H1 (cell line): ENCODE results near the gene RHOH. TPM values are rescaled to one million over a fixed set of nuclear protein-coding genes. Genes with fewer than 3 reads are reported as not detected.

Experiments used
- CTCF ChIA-PET: fragments of 300-600 bp; sonication (Branson Sonifier 250); formaldehyde crosslinking; loops from one replicate; lab custom pipeline; 2021; ENCODE audit not compliant: partially characterized antibody; lab: Charles Lee
- POLR2A ChIA-PET: fragments of 300-600 bp; sonication (Branson Sonifier 250); formaldehyde crosslinking; loops from one replicate; lab custom pipeline; 2021; ENCODE audit warnings: inconsistent platforms; ENCODE audit not compliant: partially characterized antibody; lab: Charles Lee
- DNase-seq, 2 experiments: peaks; one replicate each; pipeline versions ENCODE4 v3.0.0 to v3.0.0-alpha.2; 2010 to 2022; ENCODE audit warnings: low spot score in 2 of 2, low read depth in 1 of 2, mixed read lengths in 1 of 2
- FAIRE-seq: peaks from 2 replicates; lab custom pipeline; 2011; peaks lifted over from hg19 to GRCh38; lab: Jason Lieb, UNC
- H2AFZ ChIP-seq: 2 replicates; pipeline ENCODE4 v1.8.1; 2012; ENCODE audit warnings: low read length, inconsistent platforms
- H2AK5ac ChIP-seq: 2 replicates; pipeline ENCODE4 v1.6.1; 2013; ENCODE audit warnings: low read depth, low read length
- H2BK120ac ChIP-seq: replicated peaks from 2 replicates; pipeline ENCODE3; 2013; ENCODE audit warnings: low read depth, low read length, inconsistent platforms
- H2BK12ac ChIP-seq: 2 replicates; pipeline ENCODE4 v1.6.1; 2013; ENCODE audit warnings: low read depth, low read length
- H2BK15ac ChIP-seq: 2 replicates; pipeline ENCODE4 v1.6.1; 2013; ENCODE audit warnings: low read length
- H2BK20ac ChIP-seq: 2 replicates; pipeline ENCODE4 v1.6.1; 2013; ENCODE audit warnings: low read length
- H2BK5ac ChIP-seq: 2 replicates; pipeline ENCODE4 v1.6.1; 2013; ENCODE audit warnings: low read depth, low read length
- H3K14ac ChIP-seq: 2 replicates; pipeline ENCODE4 v1.6.1; 2013; ENCODE audit warnings: inconsistent platforms; ENCODE audit not compliant: insufficient read length
- H3K18ac ChIP-seq: 2 replicates; pipeline ENCODE4 v1.6.1; 2013; ENCODE audit warnings: low read length; ENCODE audit errors: extremely low read depth
- H3K23ac ChIP-seq: 2 replicates; pipeline ENCODE4 v1.6.1; 2013; ENCODE audit warnings: inconsistent platforms; ENCODE audit not compliant: insufficient read length
- H3K23me2 ChIP-seq: 2 replicates; pipeline ENCODE4 v1.6.1; 2013; ENCODE audit warnings: low read depth, low read length
- H3K27ac ChIP-seq: 2 replicates; pipeline ENCODE4 v1.6.1; 2011; ENCODE audit warnings: low read depth, low read length, inconsistent platforms
- H3K27me3 ChIP-seq, 4 experiments: replicated peaks in 1 of 4; 1 replicate in 1 of 4; 2 replicates in 3 of 4; pipeline versions ENCODE4 v1.6.1 to v1.8.1; 2011 to 2013; ENCODE audit warnings: low read length in 3 of 4, mild to moderate bottlenecking in 3 of 4, inconsistent platforms in 2 of 4, mixed read lengths in 2 of 4, moderate library complexity in 1 of 4; ENCODE audit not compliant: control insufficient read depth in 3 of 4, insufficient read depth in 3 of 4; ENCODE audit errors: extremely low read depth in 1 of 4
- H3K36me3 ChIP-seq, 4 experiments: 2 replicates each; pipeline versions ENCODE4 v1.6.1 to v1.8.1; 2011 to 2013; ENCODE audit warnings: mild to moderate bottlenecking in 4 of 4, low read length in 3 of 4, moderate library complexity in 2 of 4, control low read depth in 1 of 4, inconsistent platforms in 1 of 4; ENCODE audit not compliant: insufficient read depth in 4 of 4, control insufficient read depth in 2 of 4
- H3K4ac ChIP-seq: replicated peaks from 2 replicates; pipeline ENCODE3; 2013; ENCODE audit warnings: low read length, low read depth, mixed read lengths, inconsistent platforms; ENCODE audit not compliant: insufficient read length
- H3K4me1 ChIP-seq, 4 experiments: replicated peaks in 1 of 4; 1 replicate in 1 of 4; 2 replicates in 3 of 4; pipeline versions ENCODE4 v1.6.1 to v1.8.1; 2011 to 2013; ENCODE audit warnings: low read length in 3 of 4, inconsistent platforms in 2 of 4, mixed read lengths in 1 of 4; ENCODE audit not compliant: insufficient read depth in 4 of 4, control insufficient read depth in 3 of 4
- H3K4me2 ChIP-seq, 2 experiments: 2 replicates each; pipeline versions ENCODE4 v1.6.1 to v1.8.1; 2011 to 2013; ENCODE audit warnings: low read depth in 2 of 2, low read length in 2 of 2, control low read depth in 1 of 2, inconsistent platforms in 1 of 2, mild to moderate bottlenecking in 1 of 2; ENCODE audit not compliant: insufficient read depth in 1 of 2
- H3K4me3 ChIP-seq, 4 experiments: fragments of 200-600, 300-600 bp in 1 of 4; sonication (generic), shearing (Covaris generic), sonication (Bioruptor Twin) in 1 of 4; 2 replicates each; pipeline versions ENCODE4 v1.5.1 to v1.8.1; 2011 to 2016; ENCODE audit warnings: low read length in 4 of 4, low read depth in 3 of 4, control low read depth in 2 of 4, inconsistent platforms in 2 of 4, mild to moderate bottlenecking in 2 of 4, mixed read lengths in 1 of 4, moderate library complexity in 1 of 4; ENCODE audit not compliant: insufficient read depth in 2 of 4; ENCODE audit errors: extremely low read depth in 1 of 4
- H3K56ac ChIP-seq: replicated peaks from 2 replicates; pipeline ENCODE3; 2013; ENCODE audit warnings: low read depth, mild to moderate bottlenecking, mixed read lengths, low read length, inconsistent platforms; ENCODE audit not compliant: insufficient read length
- H3K79me1 ChIP-seq: 2 replicates; pipeline ENCODE4 v1.6.1; 2013; ENCODE audit warnings: low read depth, low read length, control low read depth
- H3K79me2 ChIP-seq, 2 experiments: 2 replicates each; pipeline versions ENCODE4 v1.6.1 to v1.8.1; 2012 to 2013; ENCODE audit warnings: low read length in 2 of 2, mild to moderate bottlenecking in 2 of 2, inconsistent platforms in 1 of 2; ENCODE audit not compliant: insufficient read depth in 2 of 2, control insufficient read depth in 1 of 2
- H3K9ac ChIP-seq, 4 experiments: replicated peaks in 1 of 4; 1 replicate in 1 of 4; 2 replicates in 3 of 4; pipeline versions ENCODE4 v1.6.1 to v1.8.1; 2011 to 2013; ENCODE audit warnings: low read depth in 3 of 4, low read length in 3 of 4, control low read depth in 2 of 4, mild to moderate bottlenecking in 2 of 4, moderate library complexity in 2 of 4, inconsistent platforms in 1 of 4; ENCODE audit errors: extremely low read depth in 1 of 4
- H3K9me3 ChIP-seq, 2 experiments: 2 replicates each; pipeline versions ENCODE4 v1.6.1 to v1.8.1; 2012 to 2013; ENCODE audit warnings: mild to moderate bottlenecking in 2 of 2, moderate library complexity in 2 of 2, control low read depth in 1 of 2, inconsistent platforms in 1 of 2, low read depth in 1 of 2, low read length in 1 of 2, mixed read lengths in 1 of 2; ENCODE audit not compliant: insufficient read depth in 2 of 2
- H4K20me1 ChIP-seq, 2 experiments: replicated peaks in 1 of 2; 2 replicates each; pipeline versions ENCODE3 to v1.8.1; 2011 to 2013; ENCODE audit warnings: inconsistent platforms in 2 of 2, low read length in 2 of 2, mild to moderate bottlenecking in 1 of 2; ENCODE audit not compliant: insufficient read depth in 2 of 2, control insufficient read depth in 1 of 2
- H4K5ac ChIP-seq: 2 replicates; pipeline ENCODE4 v1.6.1; 2013; ENCODE audit warnings: low read length, low read depth, mixed read lengths, inconsistent platforms; ENCODE audit not compliant: insufficient read length
- H4K8ac ChIP-seq: 2 replicates; pipeline ENCODE4 v1.8.0; 2013; ENCODE audit warnings: mild to moderate bottlenecking, moderate library complexity, low read length, inconsistent platforms; ENCODE audit not compliant: insufficient read depth; ENCODE audit errors: extremely low read depth
- H4K91ac ChIP-seq: replicated peaks from 2 replicates; pipeline ENCODE3; 2013; ENCODE audit warnings: low read length, mixed read lengths, inconsistent platforms; ENCODE audit not compliant: insufficient read length
- CHD2 ChIP-seq: IDR thresholded peaks from 2 replicates; pipeline ENCODE4 v1.6.1; 2012; ENCODE audit warnings: low read length, improper control_type of control experiment
- HDAC2 ChIP-seq, 2 experiments: fragments of 300-600 bp in 1 of 2; sonication (generic) in 1 of 2; IDR thresholded peaks; 2 replicates each; pipeline ENCODE4 v1.6.1; 2011 to 2012; ENCODE audit warnings: low read depth in 2 of 2, low read length in 2 of 2, mild to moderate bottlenecking in 2 of 2, moderate library complexity in 2 of 2, borderline replicate concordance in 1 of 2, inconsistent platforms in 1 of 2
- NANOG ChIP-seq: IDR thresholded peaks from 2 replicates; pipeline ENCODE4 v1.6.1; 2011; ENCODE audit warnings: low read length, low read depth, mild to moderate bottlenecking, inconsistent platforms; ENCODE audit not compliant: insufficient read depth, poor library complexity, severe bottlenecking
- POU5F1 ChIP-seq: IDR thresholded peaks from 2 replicates; pipeline ENCODE4 v1.6.1; 2011; ENCODE audit warnings: low read depth, mild to moderate bottlenecking, low read length, moderate library complexity
- RAD21 ChIP-seq, 2 experiments: IDR thresholded peaks in 1 of 2; conservative IDR thresholded peaks in 1 of 2; 2 replicates each; pipeline ENCODE4 v1.6.1; 2011; ENCODE audit warnings: low read depth in 2 of 2, low read length in 2 of 2, improper control_type of control experiment in 1 of 2, inconsistent platforms in 1 of 2, mild to moderate bottlenecking in 1 of 2, moderate library complexity in 1 of 2
- RNF2 ChIP-seq: fragments of 200-900, 300-1000 bp; sonication (generic); IDR thresholded peaks from 2 replicates; pipeline ENCODE4 v1.7.1; 2016; ENCODE audit warnings: borderline replicate concordance, low read depth, mild to moderate bottlenecking, antibody characterized with exemption, low read length; ENCODE audit not compliant: poor library complexity, severe bottlenecking; ENCODE audit errors: missing control alignments
- TBP ChIP-seq: IDR thresholded peaks from 2 replicates; pipeline ENCODE4 v1.6.1; 2011; ENCODE audit warnings: low read depth, low read length, improper control_type of control experiment
- YY1 ChIP-seq: IDR thresholded peaks from 2 replicates; pipeline ENCODE4 v1.6.1; 2011; ENCODE audit warnings: low read depth, mild to moderate bottlenecking, low read length
- WGBS, 2 experiments: shearing (Covaris generic) in 1 of 2; methylation state at CpG; one replicate each; pipeline versions ENCODE4 v1.1.6 to v1.1.7; 2013 to 2015; ENCODE audit warnings: low lambda C conversion rate in 2 of 2, mixed read lengths in 2 of 2, inconsistent platforms in 1 of 2, low coverage in 1 of 2, missing lambda C conversion rate in 1 of 2; ENCODE audit not compliant: insufficient replicate concordance in 2 of 2, insufficient coverage in 1 of 2, insufficient read length in 1 of 2; ENCODE audit errors: extremely low coverage in 1 of 2, missing lambda C conversion rate in 1 of 2; 5-methylcytosine and 5-hydroxymethylcytosine counted together
- polyA plus RNA-seq, 7 experiments: library from polyadenylated mRNA; depleted of rRNA in 3 of 7; stranded (reverse) in 5 of 7; unstranded in 2 of 7; fragments of >200 nt in 5 of 7; fragments of 200-250 nt in 2 of 7; gene quantifications; 1 replicate in 5 of 7; 2 replicates in 1 of 7; 4 replicates in 1 of 7; pipeline versions ENCODE4 v1.2.1 to v1.2.3, GENCODE V29; 2011 to 2013; ENCODE audit warnings: missing spikeins in 2 of 7, mixed read lengths in 2 of 7
- total RNA-seq: library from RNA; stranded (reverse); fragmentation: NEBNext Ultra II Directional; extraction: Animal tissue kit (Norgen Biotek cat#: 25700); gene quantifications from 2 replicates; pipeline ENCODE4 v1.2.1, GENCODE V29; 2021
- TF ChIP-seq, protein P1 (sequence below): IDR thresholded peaks from 2 replicates; pipeline ENCODE4 v1.6.1; 2011; ENCODE audit warnings: low read length, improper control_type of control experiment

Gene RHOH
- total and polyA plus RNA-seq, 2 of the 8 experiments (the other 6 are each of a cell fraction or from before 2014, with no cell fraction given): 5.9 to 6.9 TPM

DNA sequence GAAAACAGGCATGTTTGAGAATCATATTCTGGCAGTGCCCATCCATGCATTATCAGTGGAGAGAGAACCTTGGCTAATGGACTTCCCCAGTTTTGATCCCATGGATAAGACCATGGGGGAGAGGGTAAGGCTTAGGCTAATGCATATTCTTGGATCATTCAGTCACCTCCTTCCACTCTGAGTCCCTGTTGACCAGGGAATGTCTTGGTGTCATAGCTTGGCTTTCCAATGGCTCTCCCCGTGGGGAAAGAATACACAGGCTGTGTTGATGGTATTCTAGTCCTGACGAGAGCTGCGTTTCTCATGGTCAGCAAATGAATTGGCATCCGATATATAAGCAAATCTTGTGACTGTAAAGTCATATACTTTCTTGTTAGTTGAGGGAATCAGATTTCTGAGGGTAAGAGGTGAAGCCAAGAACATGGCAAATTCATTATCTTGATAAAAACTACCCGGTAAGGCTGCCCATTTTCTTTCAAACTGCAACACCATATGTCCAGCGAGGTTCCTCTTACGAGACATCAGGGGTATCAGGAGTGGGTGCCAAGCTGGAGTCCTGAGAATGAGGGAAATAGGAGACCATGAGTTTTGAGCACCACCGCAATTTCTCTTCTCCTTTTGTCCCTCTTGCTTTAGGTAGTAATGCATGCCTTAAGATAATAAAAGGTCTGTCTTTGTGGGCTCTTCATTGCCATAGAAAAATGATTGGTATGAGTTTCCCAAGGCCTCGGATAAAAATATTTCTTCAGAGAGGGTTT, 18.0 kb downstream of the RHOH start:
- H2BK5ac ChIP-seq: no peak overlapping the region
- no peak overlapping the region for H3K14ac ChIP-seq
- no peaks in the 10 kb centered on the region for H3K79me1 ChIP-seq
- H2BK12ac ChIP-seq: no peak overlapping the region
- H2AFZ ChIP-seq: no peak overlapping the region
- H4K91ac ChIP-seq: no peak overlapping the region
- H4K20me1 ChIP-seq: no peaks in the 10 kb centered on the region
- no peaks in the 10 kb centered on the region; a peak in 2 of 8 replicates for H3K36me3 ChIP-seq
- no peak overlapping the region for H3K4me2 ChIP-seq
- no peak overlapping the region for H2AK5ac ChIP-seq
- H3K18ac ChIP-seq: no peak overlapping the region
- no peaks in the 10 kb centered on the region; the same call in 1 of the 2 replicates for H3K23me2 ChIP-seq
- H3K4me3 ChIP-seq: no peak overlapping the region
- TF ChIP-seq RNF2: no peak
- no peak for TF ChIP-seq POU5F1
- TF ChIP-seq CHD2: no peak
- no peak for TF ChIP-seq YY1
- no peak for TF ChIP-seq NANOG
- TF ChIP-seq, protein P1, sequence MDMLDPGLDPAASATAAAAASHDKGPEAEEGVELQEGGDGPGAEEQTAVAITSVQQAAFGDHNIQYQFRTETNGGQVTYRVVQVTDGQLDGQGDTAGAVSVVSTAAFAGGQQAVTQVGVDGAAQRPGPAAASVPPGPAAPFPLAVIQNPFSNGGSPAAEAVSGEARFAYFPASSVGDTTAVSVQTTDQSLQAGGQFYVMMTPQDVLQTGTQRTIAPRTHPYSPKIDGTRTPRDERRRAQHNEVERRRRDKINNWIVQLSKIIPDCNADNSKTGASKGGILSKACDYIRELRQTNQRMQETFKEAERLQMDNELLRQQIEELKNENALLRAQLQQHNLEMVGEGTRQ: no peak
- TF ChIP-seq TBP: no peak
- TF ChIP-seq HDAC2 (IDR thresholded peaks at IDR 0.05; ENCODE audit: borderline replicate concordance in 1 of 2, low read depth in 2 of 2, low read length in 2 of 2): no peak
- TF ChIP-seq RAD21 (IDR thresholded peaks at IDR 0.05 in 1 of 2, conservative IDR thresholded peaks at IDR 0.05 in 1 of 2; ENCODE audit: low read depth in 2 of 2, low read length in 2 of 2): no peak
- TF ChIP-seq, all 59 proteins: peak for 0
- peaks cover 0 to 6% of the 10 kb centered on the region in 2 experiments; a peak in 1 of 4 replicates for H3K79me2 ChIP-seq
- H3K27me3 ChIP-seq: no peaks in the 10 kb centered on the region
- no peaks in the 10 kb centered on the region for H3K9me3 ChIP-seq
- H4K5ac ChIP-seq: no peak overlapping the region
- ChIA-PET CTCF (interaction anchor here (0.9 to 1.3 kb wide), 3 partner anchors 11 to 102 kb away, joined by 3 to 4 read pairs (median 3); no protein-coding TSS in a partner anchor), POLR2A (interaction anchor here (0.5 to 1.6 kb wide), 2 partner anchors 11 to 159 kb away, joined by 3 to 6 read pairs; partner anchors contain the start of gene N4BP2)
- no peak overlapping the region for H2BK120ac ChIP-seq
- FAIRE-seq (no peak), DNase-seq (no peak)
- no peak overlapping the region for H4K8ac ChIP-seq
- no peak overlapping the region for H3K4ac ChIP-seq
- H3K9ac ChIP-seq: no peak overlapping the region
- no peak overlapping the region for H3K56ac ChIP-seq
- no peak overlapping the region for H3K27ac ChIP-seq
- no peaks in the 10 kb centered on the region; a peak in 1 of 7 replicates for H3K4me1 ChIP-seq
- no peak overlapping the region for H3K23ac ChIP-seq
- no peak overlapping the region for H2BK15ac ChIP-seq
- no peak overlapping the region for H2BK20ac ChIP-seq
- 95% methylated on average over 9 of the region's 9 CpGs; no CpG with 5 or more reads in 1 of the 2 experiments for WGBS, 2 experiments
